Esophagus squamous epithelium (tissue), 5 donors: ENCODE results near the gene RELCH. TPM values are rescaled to one million over a fixed set of nuclear protein-coding genes. Genes with fewer than 3 reads are reported as not detected.

Experiments used
- DNase-seq: peaks from one replicate; lab custom pipeline; 2025; lab: John Stamatoyannopoulos, UW
- H3K27ac ChIP-seq, 4 donors: fragments of 200-600 bp; sonication (generic); one replicate each; pipeline ENCODE4 v1.5.1; 2016 to 2019; ENCODE audit warnings: mild to moderate bottlenecking in 1 of 4
- H3K27me3 ChIP-seq, 4 donors: fragments of 200-600 bp; sonication (generic); 1 replicate in 3 of 4; 2 replicates in 1 of 4; pipeline versions ENCODE4 v1.5.1 to v1.6.0; 2017 to 2021; ENCODE audit warnings: antibody characterized with exemption in 1 of 4
- H3K36me3 ChIP-seq, 3 donors: fragments of 200-600 bp; sonication (generic); one replicate each; pipeline ENCODE4 v1.5.1; 2016 to 2019
- H3K4me1 ChIP-seq, 3 donors: fragments of 200-600 bp; sonication (generic); one replicate each; pipeline ENCODE4 v1.5.1; 2017 to 2019
- H3K4me3 ChIP-seq, 4 donors: fragments of 200-600 bp; sonication (generic); 1 replicate in 3 of 4; 2 replicates in 1 of 4; pipeline ENCODE4 v1.5.1; 2016 to 2019; ENCODE audit warnings: mild to moderate bottlenecking in 2 of 4, moderate library complexity in 1 of 4
- H3K9me3 ChIP-seq, 3 donors: fragments of 200-600 bp; sonication (generic); one replicate each; pipeline ENCODE4 v1.5.1; 2016 to 2019
- CTCF ChIP-seq, 6 experiments: fragments of 450-650 bp in 4 of 6; fragments of 200-600 bp in 2 of 6; sonication (generic) in 2 of 6; IDR thresholded peaks; one replicate each; pipeline ENCODE4 v1.5.1; 2016 to 2019; ENCODE audit warnings: antibody characterized with exemption in 6 of 6, mild to moderate bottlenecking in 4 of 6, moderate library complexity in 4 of 6
- POLR2A ChIP-seq, 4 donors: fragments of 450-650 bp; IDR thresholded peaks; one replicate each; pipeline ENCODE4 v1.6.1; 2017; ENCODE audit warnings: antibody characterized with exemption in 4 of 4, mild to moderate bottlenecking in 4 of 4, moderate library complexity in 3 of 4
- WGBS, 2 donors: methylation state at CpG; one replicate each; pipeline ENCODE4 v1.1.5; 2018; 5-methylcytosine and 5-hydroxymethylcytosine counted together
- intact Hi-C: fragments of 100-400 bp; cut with DNase I; formaldehyde crosslinking; loops from one replicate; pipeline ENCODE4 v1.15.0; 2022
- total RNA-seq, 4 donors: library from RNA; depleted of rRNA; stranded (reverse); fragments of >200 nt; gene quantifications; one replicate each; pipeline ENCODE4 v1.1.0, GENCODE V29; 2016
- donor health status: DM: yes; HTN: yes; CAD: no.

Gene RELCH
- total RNA-seq, 4 donors from 2014 or later, result 32.8 to 98.0 (median 69.0) TPM

- WGBS, 2 donors, result 37 to 39% methylated on average over 5 to 6 of the region's 6 CpGs
These were observed 136.6 kb downstream of the RELCH start for GRCh38 chr18:62323483-62324180.

GRCh38 chr18:62324181-62324828 lies 137.2 kb downstream of the RELCH start:
- H3K4me1 ChIP-seq, result peaks cover 7 to 33% (median 14%) of the 10 kb centered on the region in 3 donors
- no peaks in the 10 kb centered on the region for H3K9me3 ChIP-seq
- intact Hi-C loops, result no loop called here
- H3K4me3 ChIP-seq, result peak overlapping the region; percentile 19 to 75 (median 52)
- TF ChIP-seq CTCF (IDR thresholded peaks at IDR 0.05) (no peak), POLR2A (IDR thresholded peaks at IDR 0.05) (no peak)
- WGBS, 2 donors, result 42 to 49% methylated on average over 12 of the region's 12 CpGs
- no peak overlapping the region for H3K27ac ChIP-seq
- no peak for DNase-seq
- peaks cover 0 to 82% (median 4%) of the 10 kb centered on the region in 4 donors for H3K27me3 ChIP-seq
- no peaks in the 10 kb centered on the region for H3K36me3 ChIP-seq

More at GRCh38 chr18:62323483-62324180, 136.6 kb downstream of the RELCH start:
- H3K36me3 ChIP-seq, result no peaks in the 10 kb centered on the region
- H3K9me3 ChIP-seq, result no peaks in the 10 kb centered on the region
- TF ChIP-seq CTCF (IDR thresholded peaks at IDR 0.05) (no peak), POLR2A (IDR thresholded peaks at IDR 0.05) (no peak)
- intact Hi-C loops, result no loop called here
- H3K4me3 ChIP-seq, result no peak overlapping the region
- no peak overlapping the region for H3K27ac ChIP-seq
- no peak for DNase-seq
- peaks cover 7 to 28% (median 14%) of the 10 kb centered on the region in 3 donors for H3K4me1 ChIP-seq
- H3K27me3 ChIP-seq, result peaks cover 0 to 78% (median 4%) of the 10 kb centered on the region in 4 donors

- intact Hi-C loops, result no loop called here
- no peak for DNase-seq
- H3K4me1 ChIP-seq, result peaks cover 7 to 39% (median 14%) of the 10 kb centered on the region in 3 donors
- peaks cover 0 to 86% (median 4%) of the 10 kb centered on the region in 4 donors for H3K27me3 ChIP-seq
- 1 to 7% methylated on average over 6 to 46 of the region's 99 CpGs for WGBS, 2 donors
- H3K4me3 ChIP-seq, result peak within 1 kb of the TSS; percentile 50 to 75 (median 52)
- H3K9me3 ChIP-seq, result no peaks in the 10 kb centered on the region
- peak within 1 kb of the TSS in 3 of 4 donors; percentile 5 to 26 (median 18) for H3K27ac ChIP-seq
- no peaks in the 10 kb centered on the region for H3K36me3 ChIP-seq
- peak in 4 of 6 experiments; percentile 31 to 47 (median 35) for TF ChIP-seq CTCF (IDR thresholded peaks at IDR 0.05)
- TF ChIP-seq POLR2A (IDR thresholded peaks at IDR 0.05), result no peak
These were observed 138.1 kb downstream of the RELCH start, which contains the start of gene TNFRSF11A for GRCh38 chr18:62324917-62325805. TNFRSF11A (plus strand) TSS chr18:62325310; CDS start chr18:62325353, 43 bp downstream.

- 5 to 9% methylated on average over 17 to 18 of the region's 45 CpGs for WGBS, 2 donors
- no peak for DNase-seq
- Histone ChIP-seq H3K9me3 (no peaks in the 10 kb centered on the region), H3K36me3 (no peaks in the 10 kb centered on the region), H3K27me3 (peaks cover 0 to 91% (median 4%) of the 10 kb centered on the region in 4 donors), H3K4me3 (peak overlapping the region; percentile 50 to 75 (median 52)), H3K27ac (peak overlapping the region in 3 of 4 donors; percentile 5 to 22 (median 18)), H3K4me1 (peaks cover 7 to 41% (median 14%) of the 10 kb centered on the region in 3 donors)
- intact Hi-C loops, result no loop called here
- TF ChIP-seq CTCF (IDR thresholded peaks at IDR 0.05), result no peak
- TF ChIP-seq POLR2A (IDR thresholded peaks at IDR 0.05), result no peak
These were observed 139.0 kb downstream of the RELCH start for GRCh38 chr18:62325806-62326645.
